ENCODE results near the gene CD36. TPM values are rescaled to one million over a fixed set of nuclear protein-coding genes. Genes with fewer than 3 reads are reported as not detected.
"Not testable (repeated sequence)": the region's sequence is repeated elsewhere in the genome, so short reads cannot be mapped to it uniquely, and the experiment has no call there.

CD36 gene
- total and polyA plus RNA-seq, 3 donors from 2014 or later, result 5.6 to 19.8 (median 12.8) TPM

DNA sequence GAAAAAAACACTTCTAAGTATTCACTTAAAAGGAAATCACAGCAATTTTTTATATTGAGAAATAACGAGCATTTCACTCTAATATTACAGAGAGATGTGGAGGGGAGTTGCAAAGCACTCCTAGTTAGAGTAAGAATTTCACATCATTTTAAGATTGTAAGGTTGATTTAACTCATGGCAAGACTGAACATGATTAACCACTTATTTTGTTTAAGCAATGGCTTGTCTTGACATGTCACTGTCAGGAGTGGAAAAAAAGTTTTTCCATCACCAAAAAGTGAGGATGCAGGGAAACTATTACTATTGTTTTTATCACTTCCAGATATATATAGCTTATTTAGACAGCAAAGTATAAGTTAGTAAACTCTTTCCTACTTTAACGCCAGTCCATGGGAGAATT lies 27.1 kb downstream of the CD36 start:
- TF ChIP-seq, protein P1, sequence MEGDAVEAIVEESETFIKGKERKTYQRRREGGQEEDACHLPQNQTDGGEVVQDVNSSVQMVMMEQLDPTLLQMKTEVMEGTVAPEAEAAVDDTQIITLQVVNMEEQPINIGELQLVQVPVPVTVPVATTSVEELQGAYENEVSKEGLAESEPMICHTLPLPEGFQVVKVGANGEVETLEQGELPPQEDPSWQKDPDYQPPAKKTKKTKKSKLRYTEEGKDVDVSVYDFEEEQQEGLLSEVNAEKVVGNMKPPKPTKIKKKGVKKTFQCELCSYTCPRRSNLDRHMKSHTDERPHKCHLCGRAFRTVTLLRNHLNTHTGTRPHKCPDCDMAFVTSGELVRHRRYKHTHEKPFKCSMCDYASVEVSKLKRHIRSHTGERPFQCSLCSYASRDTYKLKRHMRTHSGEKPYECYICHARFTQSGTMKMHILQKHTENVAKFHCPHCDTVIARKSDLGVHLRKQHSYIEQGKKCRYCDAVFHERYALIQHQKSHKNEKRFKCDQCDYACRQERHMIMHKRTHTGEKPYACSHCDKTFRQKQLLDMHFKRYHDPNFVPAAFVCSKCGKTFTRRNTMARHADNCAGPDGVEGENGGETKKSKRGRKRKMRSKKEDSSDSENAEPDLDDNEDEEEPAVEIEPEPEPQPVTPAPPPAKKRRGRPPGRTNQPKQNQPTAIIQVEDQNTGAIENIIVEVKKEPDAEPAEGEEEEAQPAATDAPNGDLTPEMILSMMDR (IDR thresholded peaks at IDR 0.05), result no peak
- TF ChIP-seq POLR2A (IDR thresholded peaks at IDR 0.05), result no peak
- 76 to 86% methylated on average over 2 of the region's 2 CpGs for WGBS, 2 donors
- no peak overlapping the region for H3K27ac ChIP-seq
- H3K27me3 ChIP-seq, result no peaks in the 10 kb centered on the region
- H3K9me3 ChIP-seq, result no peaks in the 10 kb centered on the region
- no peaks in the 10 kb centered on the region for H3K36me3 ChIP-seq (ENCODE audit: low read depth, missing control alignments)
- H3K4me3 ChIP-seq, result no peak overlapping the region
- no peak for DNase-seq
- H3K4me1 ChIP-seq, result no peaks in the 10 kb centered on the region
- intact Hi-C loops (cut with DNase I; ENCODE audit: low total_unique reads), result loop anchor here (10.0 kb wide), 1 partner anchor 241 kb away; no protein-coding TSS in a partner anchor

DNA sequence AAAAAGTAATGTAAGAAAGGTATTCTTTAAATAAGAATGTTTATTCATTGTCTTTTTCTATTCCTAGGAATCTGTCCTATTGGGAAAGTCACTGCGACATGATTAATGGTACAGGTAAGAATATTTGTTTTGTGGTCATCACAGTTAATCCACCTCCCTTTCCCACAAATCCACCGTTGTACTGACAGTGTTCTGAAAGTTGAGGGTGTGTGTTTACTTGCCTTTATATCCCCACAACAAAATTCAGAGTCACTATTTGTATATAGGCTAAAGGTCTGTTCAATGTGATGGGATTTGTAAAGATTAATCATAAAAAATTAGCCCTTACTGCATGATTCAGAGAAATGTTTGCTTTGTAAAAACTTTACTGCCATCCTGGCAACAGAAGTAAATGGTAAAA lies 27.9 kb downstream of the CD36 start:
- Histone ChIP-seq H3K36me3 (ENCODE audit: low read depth, missing control alignments) (no peaks in the 10 kb centered on the region), H3K9me3 (no peaks in the 10 kb centered on the region), H3K4me1 (no peaks in the 10 kb centered on the region), H3K27ac (no peak overlapping the region), H3K27me3 (no peaks in the 10 kb centered on the region), H3K4me3 (no peak overlapping the region)
- intact Hi-C loops (cut with DNase I; ENCODE audit: low total_unique reads), result loop anchor here (10.0 kb wide), 1 partner anchor 242 kb away; no protein-coding TSS in a partner anchor
- no peak for TF ChIP-seq POLR2A (IDR thresholded peaks at IDR 0.05)
- TF ChIP-seq, protein P1 (IDR thresholded peaks at IDR 0.05), result no peak
- 82 to 89% methylated on average over 2 of the region's 2 CpGs for WGBS, 2 donors
- no peak for DNase-seq

DNA sequence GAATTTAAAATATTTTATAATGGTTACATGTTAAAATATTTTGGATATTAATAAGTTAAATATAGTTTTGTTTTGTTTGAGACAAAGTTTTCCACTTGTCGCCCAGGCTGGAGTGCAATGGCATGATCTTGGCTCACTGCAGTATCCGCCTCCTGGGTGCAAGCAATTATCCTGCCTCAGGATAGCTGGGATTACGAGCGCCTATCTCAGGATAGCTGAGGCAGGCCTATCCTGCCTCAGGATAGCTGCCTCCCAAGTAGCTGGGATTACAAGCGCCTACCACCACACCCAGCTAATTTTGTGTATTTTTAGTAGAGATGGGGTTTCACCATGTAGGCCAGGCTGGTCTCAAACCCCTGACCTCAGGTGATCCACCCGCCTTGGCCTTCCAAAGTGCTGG lies 30.9 kb downstream of the CD36 start:
- 86 to 87% methylated on average over 6 of the region's 6 CpGs for WGBS, 2 donors
- H3K27me3 ChIP-seq; DNase-seq; H3K4me3 ChIP-seq; H3K27ac ChIP-seq; H3K4me1 ChIP-seq; H3K36me3 ChIP-seq (ENCODE audit: low read depth, missing control alignments); H3K9me3 ChIP-seq: not testable (repeated sequence)
- intact Hi-C loops (cut with DNase I; ENCODE audit: low total_unique reads), result loop anchor here (10.0 kb wide), 1 partner anchor 245 kb away; no protein-coding TSS in a partner anchor

DNA sequence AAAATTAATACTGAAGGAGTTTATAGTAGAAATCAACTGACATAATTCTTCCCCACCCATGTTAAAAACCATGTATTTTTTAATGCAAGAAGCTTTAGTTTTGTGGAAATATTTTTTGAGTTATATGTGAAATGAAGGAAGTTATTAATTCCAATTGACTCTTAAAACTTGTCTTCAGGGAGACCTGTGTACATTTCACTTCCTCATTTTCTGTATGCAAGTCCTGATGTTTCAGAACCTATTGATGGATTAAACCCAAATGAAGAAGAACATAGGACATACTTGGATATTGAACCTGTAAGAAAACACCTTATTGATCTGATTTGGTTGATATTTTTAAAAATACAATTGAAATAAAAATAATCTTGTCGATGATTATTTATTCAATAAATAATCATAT lies 33.3 kb downstream of the CD36 start:
- Histone ChIP-seq H3K27me3 (no peaks in the 10 kb centered on the region), H3K4me3 (no peak overlapping the region), H3K36me3 (ENCODE audit: low read depth, missing control alignments) (no peaks in the 10 kb centered on the region), H3K4me1 (no peaks in the 10 kb centered on the region), H3K9me3 (no peaks in the 10 kb centered on the region), H3K27ac (no peak overlapping the region)
- 93 to 98% methylated on average over 1 of the region's 1 CpG for WGBS, 2 donors
- intact Hi-C loops (cut with DNase I; ENCODE audit: low total_unique reads), result no loop called here
- TF ChIP-seq, protein P1 (IDR thresholded peaks at IDR 0.05), result no peak
- no peak for TF ChIP-seq POLR2A (IDR thresholded peaks at IDR 0.05)
- no peak for DNase-seq

DNA sequence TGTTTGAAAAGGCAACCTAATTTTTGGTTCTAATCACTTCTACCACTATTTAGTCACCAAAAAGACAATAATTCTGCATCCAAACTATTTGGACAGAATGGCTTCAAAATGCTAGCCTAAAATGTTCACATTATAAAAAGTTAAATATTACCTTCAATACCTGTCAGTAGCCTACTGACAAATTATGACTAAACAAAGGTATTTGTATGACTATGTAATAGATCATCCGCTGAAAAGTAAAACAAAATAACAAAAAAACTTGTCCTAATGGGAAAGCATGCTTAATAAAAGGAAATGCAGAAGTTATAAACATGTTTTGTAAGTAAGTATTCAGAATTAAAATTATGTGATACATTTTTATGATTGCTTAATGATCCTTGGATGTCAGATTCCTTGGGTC lies 36.6 kb downstream of the CD36 start:
- TF ChIP-seq, protein P1 (IDR thresholded peaks at IDR 0.05), result no peak
- no peak for TF ChIP-seq POLR2A (IDR thresholded peaks at IDR 0.05)
- Histone ChIP-seq H3K27ac (no peak overlapping the region), H3K4me1 (no peaks in the 10 kb centered on the region), H3K36me3 (ENCODE audit: low read depth, missing control alignments) (no peaks in the 10 kb centered on the region), H3K27me3 (no peaks in the 10 kb centered on the region), H3K4me3 (no peak overlapping the region), H3K9me3 (no peaks in the 10 kb centered on the region)
- WGBS, 2 donors, result 95 to 97% methylated on average over 1 of the region's 1 CpG
- DNase-seq, result no peak
- intact Hi-C loops (cut with DNase I; ENCODE audit: low total_unique reads), result no loop called here

All from testis (tissue), 3 donors.